ENCODE measurements around the gene TNFSF10.
A peak's percentile ranks its signal among the peaks of the same experiment; 100 is the strongest.

TNFSF10 gene

GRCh38 chr3:172516318-172517214 lies 6.7 kb downstream of the TNFSF10 start:
- DNase-seq (ENCODE audit: low spot score), result peak; percentile 21
- no peak for TF ChIP-seq CTCF (IDR thresholded peaks at IDR 0.05; ENCODE audit: extremely low read depth, missing control alignments)

GRCh38 chr3:172515130-172515918 lies 7.9 kb downstream of the TNFSF10 start:
- TF ChIP-seq CTCF (IDR thresholded peaks at IDR 0.05; ENCODE audit: extremely low read depth, missing control alignments), result no peak
- no peak for DNase-seq (ENCODE audit: low spot score)

GRCh38 chr3:172514678-172515077 lies 8.6 kb downstream of the TNFSF10 start:
- no peak for DNase-seq (ENCODE audit: low spot score)

GRCh38 chr3:172513488-172513887 lies 9.7 kb downstream of the TNFSF10 start:
- DNase-seq (ENCODE audit: low spot score), result no peak
- TF ChIP-seq CTCF (IDR thresholded peaks at IDR 0.05; ENCODE audit: extremely low read depth, missing control alignments), result no peak

More at GRCh38 chr3:172514678-172515077, 8.6 kb downstream of the TNFSF10 start:
- TF ChIP-seq CTCF (IDR thresholded peaks at IDR 0.05; ENCODE audit: extremely low read depth, missing control alignments), result no peak

- no peak for TF ChIP-seq CTCF (IDR thresholded peaks at IDR 0.05; ENCODE audit: extremely low read depth, missing control alignments)
- peak; percentile 11 for DNase-seq (ENCODE audit: low spot score)
Observed at GRCh38 chr3:172511783-172512762, 11.2 kb downstream of the TNFSF10 start.

- no peak for TF ChIP-seq CTCF (IDR thresholded peaks at IDR 0.05; ENCODE audit: extremely low read depth, missing control alignments)
- DNase-seq (ENCODE audit: low spot score), result no peak
Observed at GRCh38 chr3:172506094-172506493, 17.1 kb downstream of the TNFSF10 start.
